ENCODE results near the gene TMEM154.

DNA sequence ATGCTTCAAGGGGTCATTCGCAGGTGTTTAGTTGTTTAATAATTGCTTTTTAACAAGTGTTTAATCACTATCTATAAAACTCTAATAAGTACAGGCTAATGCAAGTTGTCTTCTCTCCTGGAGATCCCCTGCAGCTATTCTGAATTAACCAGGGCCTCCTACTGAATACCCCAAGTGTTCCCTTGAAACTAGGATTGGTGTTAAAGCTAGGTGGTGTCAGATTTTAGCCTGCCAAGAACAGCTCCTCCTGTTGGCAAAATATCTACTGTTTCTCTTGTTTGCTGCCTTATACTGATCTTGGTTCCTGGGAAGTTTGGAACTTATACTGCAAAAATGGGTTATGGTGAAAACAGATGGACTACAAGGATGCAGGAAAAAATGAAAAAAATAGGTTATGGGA lies 26.1 kb upstream of the TMEM154 start:
- TF ChIP-seq GATA2 (IDR thresholded peaks at IDR 0.05; ENCODE audit: low read depth, low read length), result no peak
- TF ChIP-seq GATA3 (IDR thresholded peaks at IDR 0.05; ENCODE audit: low read depth, low read length), result no peak

All from SH-SY5Y (cell line).